CD4-positive, CD25-positive, alpha-beta regulatory T cell (primary cell): Measurements from ENCODE around the gene ITGB6. TPM values are rescaled to one million over a fixed set of nuclear protein-coding genes. Genes with fewer than 3 reads are reported as not detected.

ENCODE experiments used
- ATAC-seq, 2 donors: fragments of 150-1000 bp; cut with Tn5 transposase; one replicate each; pipeline ENCODE4 v1.10.0; 2021; ENCODE audit warnings: low read depth in 2 of 2, moderate number of reproducible peaks in 2 of 2, moderate library complexity in 1 of 2
- DNase-seq, 3 donors: peaks; one replicate each; pipeline versions ENCODE4 v3.0.0 to v3.0.0-alpha.2; 2012 to 2022; ENCODE audit warnings: mixed read lengths in 1 of 3
- H3K27ac ChIP-seq: one replicate; pipeline ENCODE4 v1.7.0; 2013; ENCODE audit warnings: mild to moderate bottlenecking, low read length; ENCODE audit not compliant: insufficient read depth, poor library complexity, severe bottlenecking
- H3K27me3 ChIP-seq: one replicate; pipeline ENCODE4 v1.7.0; 2013; ENCODE audit warnings: low read length; ENCODE audit not compliant: control insufficient read depth, insufficient read depth
- H3K36me3 ChIP-seq: one replicate; pipeline ENCODE4 v1.7.0; 2013; ENCODE audit warnings: mild to moderate bottlenecking, low read length, moderate library complexity; ENCODE audit not compliant: control insufficient read depth, insufficient read depth
- H3K4me1 ChIP-seq: 2 replicates; pipeline ENCODE4 v1.7.0; 2013; ENCODE audit warnings: mild to moderate bottlenecking, low read length; ENCODE audit not compliant: insufficient read depth, control insufficient read depth, poor library complexity, severe bottlenecking
- H3K4me3 ChIP-seq: one replicate; pipeline ENCODE4 v1.7.0; 2013; ENCODE audit warnings: low read depth, mild to moderate bottlenecking, low read length, moderate library complexity
- H3K9me3 ChIP-seq, 2 experiments: 1 replicate in 1 of 2; 2 replicates in 1 of 2; pipeline ENCODE4 v1.7.0; 2013; ENCODE audit warnings: low read length in 2 of 2, mild to moderate bottlenecking in 1 of 2, moderate library complexity in 1 of 2; ENCODE audit not compliant: control insufficient read depth in 2 of 2
- H3K27ac Mint-ChIP-seq, 3 donors: one replicate each; pipeline ENCODE4 v1.8.0; 2020 to 2022; ENCODE audit warnings: mild to moderate bottlenecking in 3 of 3, mixed read lengths in 3 of 3, moderate library complexity in 2 of 3
- H3K27me3 Mint-ChIP-seq: one replicate; pipeline ENCODE4 v1.8.0; 2022; ENCODE audit warnings: mild to moderate bottlenecking, mixed read lengths
- H3K36me3 Mint-ChIP-seq: one replicate; pipeline ENCODE4 v1.8.0; 2020; ENCODE audit warnings: mixed read lengths
- H3K4me1 Mint-ChIP-seq, 4 donors: one replicate each; pipeline ENCODE4 v1.8.0; 2020 to 2022; ENCODE audit warnings: mixed read lengths in 4 of 4, mild to moderate bottlenecking in 1 of 4
- H3K4me3 Mint-ChIP-seq, 4 donors: one replicate each; pipeline ENCODE4 v1.8.0; 2020 to 2022; ENCODE audit warnings: mild to moderate bottlenecking in 4 of 4, mixed read lengths in 4 of 4, moderate library complexity in 3 of 4
- H3K9me3 Mint-ChIP-seq, 7 donors: one replicate each; pipeline ENCODE4 v1.8.0; 2020 to 2022; ENCODE audit warnings: mixed read lengths in 7 of 7, mild to moderate bottlenecking in 3 of 7, moderate library complexity in 2 of 7
- polyA plus RNA-seq, 4 donors: library from polyadenylated mRNA; unstranded; fragments of 300-500 nt; fragmentation: Illumina TruSeq; gene quantifications; one replicate each; pipeline ENCODE4 v1.2.3, GENCODE V29; 2021
- total RNA-seq: library from RNA; stranded (reverse); gene quantifications from one replicate; pipeline ENCODE4 v1.2.3, GENCODE V29; 2022

The ITGB6 gene
- total and polyA plus RNA-seq, 5 donors from 2014 or later = not detected

DNA sequence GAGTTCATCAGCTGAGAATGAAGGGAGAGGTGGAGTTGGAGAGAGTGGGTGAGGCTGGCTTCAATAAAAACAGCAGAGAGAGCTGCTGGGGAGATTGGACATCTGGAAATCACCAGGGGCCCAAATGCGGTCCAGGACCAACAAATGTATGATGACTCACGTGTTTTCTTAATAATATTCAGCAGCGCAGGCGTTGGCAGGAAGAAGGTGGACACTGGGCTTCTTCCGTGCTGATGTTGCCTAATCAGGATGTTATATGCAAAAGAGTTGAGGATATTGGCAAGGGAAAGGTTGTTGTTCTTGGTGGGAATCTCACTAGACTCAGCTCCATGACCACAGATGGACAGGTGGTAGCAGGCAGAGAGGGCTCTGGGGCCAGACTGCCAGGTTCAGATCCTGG lies 124.9 kb downstream of the ITGB6 start:
- Histone ChIP-seq H3K27ac (no peak overlapping the region), H3K36me3 (no peaks in the 10 kb centered on the region), H3K27me3 (peaks cover 3% of the 10 kb centered on the region), H3K4me3 (no peak overlapping the region), H3K9me3 (no peaks in the 10 kb centered on the region), H3K4me1 (no peaks in the 10 kb centered on the region)
- Mint-ChIP-seq H3K4me3 (no peak overlapping the region), H3K36me3 (no peaks in the 10 kb centered on the region), H3K27me3 (peaks cover 5% of the 10 kb centered on the region), H3K27ac (no peak overlapping the region), H3K4me1 (no peaks in the 10 kb centered on the region), H3K9me3 (peaks cover 0 to 2% (median 0%) of the 10 kb centered on the region in 7 donors)
- ATAC-seq = no peak
- no peak for DNase-seq

DNA sequence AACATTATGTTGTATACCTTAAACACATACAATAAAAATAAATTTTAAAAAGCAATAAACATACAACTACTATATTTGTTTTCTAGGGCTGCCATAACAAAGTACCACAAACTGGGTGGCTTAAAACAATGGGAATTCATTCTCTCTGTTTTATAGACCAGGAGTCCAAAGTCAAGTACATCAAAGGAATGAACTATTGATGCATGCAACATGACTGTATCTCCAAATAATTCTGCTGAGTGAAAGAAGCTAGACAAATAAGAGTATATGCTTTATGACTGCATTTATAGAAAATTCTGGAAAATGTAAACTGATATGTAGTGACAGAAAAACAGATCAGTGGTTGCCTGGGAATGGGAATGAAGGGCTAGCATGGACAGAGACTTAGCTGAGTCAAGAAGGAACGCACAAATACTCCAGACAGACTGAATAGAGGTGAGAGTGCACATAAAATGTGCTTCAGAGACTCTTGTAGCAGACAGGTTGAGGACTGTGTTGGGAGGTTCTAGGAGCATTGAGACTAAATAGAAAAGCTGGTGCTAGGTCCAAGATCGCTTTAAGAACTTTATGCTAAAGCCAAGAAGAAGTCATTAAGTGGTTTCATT lies 126.7 kb downstream of the ITGB6 start:
- no peaks in the 10 kb centered on the region for H3K9me3 ChIP-seq
- peaks cover 3% of the 10 kb centered on the region for H3K27me3 ChIP-seq
- no peak for ATAC-seq
- H3K4me1 ChIP-seq = no peaks in the 10 kb centered on the region
- H3K27me3 Mint-ChIP-seq = peaks cover 5% of the 10 kb centered on the region
- peaks cover 0 to 2% (median 0%) of the 10 kb centered on the region in 7 donors for H3K9me3 Mint-ChIP-seq
- H3K27ac Mint-ChIP-seq = no peak overlapping the region
- H3K4me3 Mint-ChIP-seq = no peak overlapping the region
- no peaks in the 10 kb centered on the region for H3K36me3 ChIP-seq
- no peak overlapping the region for H3K4me3 ChIP-seq
- H3K36me3 Mint-ChIP-seq = no peaks in the 10 kb centered on the region
- no peak overlapping the region for H3K27ac ChIP-seq
- no peak for DNase-seq
- no peaks in the 10 kb centered on the region for H3K4me1 Mint-ChIP-seq

DNA sequence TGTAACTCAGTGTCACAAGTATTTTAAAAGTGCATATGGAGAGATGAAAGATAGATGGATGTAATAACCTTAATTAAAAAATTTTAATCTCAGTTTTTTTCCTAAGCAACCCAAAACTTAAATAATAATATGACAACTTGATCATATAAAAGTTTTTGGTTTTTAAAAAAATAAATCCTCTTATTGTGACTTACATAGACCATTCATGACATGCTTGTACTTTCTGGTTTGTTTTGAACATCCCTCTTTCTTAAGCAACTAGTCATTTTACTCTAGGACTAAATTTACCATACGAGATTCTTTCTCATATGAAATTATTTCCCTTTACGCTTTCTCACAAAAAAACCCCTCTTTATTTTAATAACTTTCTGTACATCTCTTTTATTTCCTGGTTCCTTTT lies 131.2 kb downstream of the ITGB6 start:
- ATAC-seq = no peak

DNA sequence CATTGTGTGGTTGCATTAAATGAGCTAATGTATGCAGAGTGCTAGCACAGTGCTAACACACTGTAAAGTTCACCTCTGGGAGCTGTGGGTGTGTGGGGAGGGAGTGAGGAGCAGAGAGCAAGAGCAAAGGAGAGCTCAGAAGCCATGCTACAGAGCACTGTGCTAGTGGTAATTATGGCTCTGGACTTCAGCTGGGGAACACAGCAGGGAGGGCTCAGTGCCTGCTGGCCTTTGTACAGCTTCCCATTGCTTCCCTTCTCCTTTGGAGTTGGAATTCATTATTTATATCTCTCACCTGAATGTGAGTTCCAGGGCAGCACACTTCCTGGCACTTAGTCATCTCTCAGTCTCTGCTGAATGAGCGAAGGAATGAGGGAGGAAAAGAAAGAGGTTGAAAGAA lies 135.2 kb downstream of the ITGB6 start:
- Histone ChIP-seq H3K27ac (no peak overlapping the region), H3K9me3 (no peaks in the 10 kb centered on the region), H3K4me3 (no peak overlapping the region), H3K4me1 (peaks cover 7% of the 10 kb centered on the region), H3K36me3 (no peaks in the 10 kb centered on the region), H3K27me3 (peaks cover 21% of the 10 kb centered on the region)
- Mint-ChIP-seq H3K36me3 (no peaks in the 10 kb centered on the region), H3K4me3 (no peak overlapping the region), H3K27ac (no peak overlapping the region), H3K4me1 (peaks cover 0 to 6% (median 0%) of the 10 kb centered on the region in 4 donors), H3K27me3 (peaks cover 40% of the 10 kb centered on the region), H3K9me3 (peaks cover 0 to 10% (median 0%) of the 10 kb centered on the region in 7 donors)
- ATAC-seq = no peak
- DNase-seq = no peak

More for the DNA sequence above, 131.2 kb downstream of the ITGB6 start:
- Histone ChIP-seq H3K36me3 (no peaks in the 10 kb centered on the region), H3K4me1 (no peaks in the 10 kb centered on the region), H3K4me3 (no peak overlapping the region), H3K27ac (no peak overlapping the region), H3K9me3 (no peaks in the 10 kb centered on the region), H3K27me3 (peaks cover 6% of the 10 kb centered on the region)
- Mint-ChIP-seq H3K4me3 (no peak overlapping the region), H3K27me3 (peaks cover 12% of the 10 kb centered on the region), H3K27ac (no peak overlapping the region), H3K36me3 (no peaks in the 10 kb centered on the region), H3K9me3 (peaks cover 0 to 9% (median 0%) of the 10 kb centered on the region in 7 donors), H3K4me1 (no peaks in the 10 kb centered on the region)
- no peak for DNase-seq

DNA sequence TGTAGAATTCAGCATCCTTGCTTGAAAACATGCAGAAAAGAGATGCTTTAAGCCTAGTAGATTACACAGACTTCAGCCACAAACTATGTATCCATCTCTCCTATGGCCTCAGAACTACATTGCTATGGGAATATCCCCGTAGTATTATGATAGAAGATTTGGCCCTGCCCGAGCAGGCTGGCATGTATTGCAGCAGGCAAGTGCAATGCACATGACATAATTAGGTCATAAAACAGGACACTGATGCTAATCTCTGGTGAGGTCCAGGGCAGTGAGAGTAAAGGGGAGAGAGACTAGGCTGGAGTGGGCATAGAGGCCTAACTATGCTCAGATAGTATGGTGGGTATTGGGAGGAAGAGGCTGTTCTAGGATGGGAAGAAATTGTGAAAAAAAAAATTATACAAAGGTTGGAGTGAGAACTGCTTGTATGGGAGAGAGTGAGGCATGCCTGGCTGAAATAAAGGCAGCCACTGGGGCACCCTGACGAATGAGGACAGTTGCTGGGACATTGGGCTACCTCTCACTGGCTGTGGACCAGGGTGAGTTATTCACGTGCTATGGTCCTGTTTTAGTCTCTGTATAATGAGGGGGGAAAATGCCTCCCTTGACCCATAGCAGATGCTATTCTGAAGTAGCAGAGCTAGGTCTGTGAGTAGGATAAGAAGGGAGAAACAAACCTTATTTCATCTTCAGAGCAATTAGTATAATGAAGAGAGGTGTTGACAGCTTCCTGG lies 136.0 kb downstream of the ITGB6 start:
- Mint-ChIP-seq H3K27ac (no peak overlapping the region), H3K27me3 (peaks cover 44% of the 10 kb centered on the region), H3K9me3 (peaks cover 0 to 10% (median 0%) of the 10 kb centered on the region in 7 donors), H3K4me1 (peaks cover 0 to 6% (median 0%) of the 10 kb centered on the region in 4 donors), H3K36me3 (no peaks in the 10 kb centered on the region), H3K4me3 (no peak overlapping the region)
- DNase-seq (no peak), ATAC-seq (no peak)
- Histone ChIP-seq H3K9me3 (no peaks in the 10 kb centered on the region), H3K27me3 (peaks cover 21% of the 10 kb centered on the region), H3K4me1 (peaks cover 7% of the 10 kb centered on the region), H3K36me3 (no peaks in the 10 kb centered on the region), H3K4me3 (no peak overlapping the region), H3K27ac (no peak overlapping the region)

DNA sequence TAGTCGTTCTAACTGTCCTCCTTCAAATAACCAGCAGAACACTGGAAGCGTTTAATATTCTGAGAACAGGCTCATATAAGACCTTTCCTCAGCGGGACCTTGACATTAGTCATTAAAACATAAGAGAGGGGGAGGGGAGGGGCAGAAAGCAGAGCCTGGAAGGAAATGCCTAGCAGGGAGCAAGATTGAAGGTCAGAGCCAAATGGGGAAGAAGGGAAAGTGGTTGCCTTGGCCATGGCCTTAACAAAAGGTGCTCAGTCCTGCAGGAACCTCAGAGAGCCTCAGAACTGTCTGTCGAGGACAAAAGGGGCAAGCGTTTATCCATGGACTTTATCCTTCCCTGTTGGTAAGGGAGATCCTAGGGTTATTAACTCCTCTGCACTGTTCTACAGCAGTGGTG lies 136.8 kb downstream of the ITGB6 start:
- Mint-ChIP-seq H3K4me3 (no peak overlapping the region), H3K27ac (no peak overlapping the region), H3K36me3 (no peaks in the 10 kb centered on the region), H3K4me1 (peaks cover 0 to 6% (median 0%) of the 10 kb centered on the region in 4 donors), H3K9me3 (peaks cover 0 to 10% (median 0%) of the 10 kb centered on the region in 7 donors), H3K27me3 (peaks cover 46% of the 10 kb centered on the region)
- no peak for DNase-seq
- H3K36me3 ChIP-seq = no peaks in the 10 kb centered on the region
- peaks cover 7% of the 10 kb centered on the region for H3K4me1 ChIP-seq
- no peak overlapping the region for H3K4me3 ChIP-seq
- H3K27me3 ChIP-seq = peaks cover 21% of the 10 kb centered on the region
- H3K27ac ChIP-seq = no peak overlapping the region
- ATAC-seq = no peak
- no peaks in the 10 kb centered on the region for H3K9me3 ChIP-seq

DNA sequence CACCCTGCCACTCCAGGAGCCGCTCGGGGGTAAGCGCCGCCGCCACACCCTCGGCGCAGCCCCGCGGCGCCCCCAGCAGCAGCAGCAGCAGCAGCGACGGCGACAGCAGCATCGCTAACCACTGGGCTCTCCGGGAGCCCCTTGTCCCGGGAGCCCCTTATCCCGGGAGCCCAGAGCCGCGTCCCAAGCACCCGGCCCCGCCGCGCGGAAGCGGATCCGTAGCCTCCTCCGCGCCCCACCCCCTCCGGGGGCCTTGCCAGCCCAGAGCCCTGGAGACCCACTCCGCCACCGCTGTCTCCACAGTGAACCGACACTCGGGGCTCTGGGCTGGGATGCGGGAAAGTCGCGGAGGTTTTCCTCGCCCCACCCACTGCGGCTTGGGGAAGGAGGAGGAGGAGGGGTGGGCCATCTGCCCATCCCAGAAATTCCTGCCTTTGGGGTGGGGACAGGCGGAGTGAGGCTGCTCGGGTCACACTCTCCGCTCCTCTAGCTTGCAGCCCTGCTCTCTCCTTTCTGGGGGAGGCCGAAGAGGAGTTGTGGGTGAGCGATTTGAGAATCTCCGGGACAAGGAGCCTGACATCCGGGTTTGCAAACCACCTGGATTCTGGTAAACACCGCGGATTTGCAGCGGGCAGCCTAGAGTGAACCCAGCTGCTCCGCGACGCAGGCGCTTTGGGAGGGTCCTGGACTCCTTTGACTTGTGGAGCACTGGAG lies 137.6 kb downstream of the ITGB6 start, which contains the start of gene PLA2R1:
TSS of gene PLA2R1 (minus strand) at position 324 of the 714 bp plus-strand sequence. CDS start at position 112, 212 bp downstream.
- Histone ChIP-seq H3K36me3 (no peaks in the 10 kb centered on the region), H3K27ac (no peak within 1 kb of the TSS), H3K9me3 (no peaks in the 10 kb centered on the region), H3K4me1 (peaks cover 7% of the 10 kb centered on the region), H3K27me3 (peaks cover 21% of the 10 kb centered on the region), H3K4me3 (no peak within 1 kb of the TSS)
- no peak within 1 kb of the TSS for H3K27ac Mint-ChIP-seq
- peaks cover 0 to 10% (median 0%) of the 10 kb centered on the region in 7 donors for H3K9me3 Mint-ChIP-seq
- DNase-seq (no peak), ATAC-seq (no peak)
- peaks cover 46% of the 10 kb centered on the region for H3K27me3 Mint-ChIP-seq
- H3K4me1 Mint-ChIP-seq = peaks cover 0 to 6% (median 0%) of the 10 kb centered on the region in 4 donors
- no peaks in the 10 kb centered on the region for H3K36me3 Mint-ChIP-seq
- H3K4me3 Mint-ChIP-seq = peak within 1 kb of the TSS in 2 of 4 donors; percentile 9 to 36
